Lower leg skin (tissue), 3 donors: ENCODE results near the gene EIF3B.

ENCODE experiments used
- CTCF ChIP-seq, 3 donors: fragments of 450-650 bp; IDR thresholded peaks; one replicate each; pipeline ENCODE4 v1.5.1; 2016; ENCODE audit warnings: antibody characterized with exemption in 3 of 3, mild to moderate bottlenecking in 3 of 3, moderate library complexity in 2 of 3
- POLR2A ChIP-seq, 2 donors: fragments of 450-650 bp; IDR thresholded peaks; one replicate each; pipeline ENCODE4 v1.6.1; 2016 to 2017; ENCODE audit warnings: antibody characterized with exemption in 2 of 2, mild to moderate bottlenecking in 1 of 2, moderate library complexity in 1 of 2

GRCh38 chr7:2353936-2354185 lies 766 bp upstream of the EIF3B start:
- TF ChIP-seq CTCF (IDR thresholded peaks at IDR 0.05) (no peak), POLR2A (IDR thresholded peaks at IDR 0.05) (no peak)
